NCI-H146 (cell line): ENCODE results near the gene VPS9D1.

Experiments
- DNase-seq: peaks from one replicate; lab custom pipeline; 2025; lab: John Stamatoyannopoulos, UW

The VPS9D1 gene

DNA sequence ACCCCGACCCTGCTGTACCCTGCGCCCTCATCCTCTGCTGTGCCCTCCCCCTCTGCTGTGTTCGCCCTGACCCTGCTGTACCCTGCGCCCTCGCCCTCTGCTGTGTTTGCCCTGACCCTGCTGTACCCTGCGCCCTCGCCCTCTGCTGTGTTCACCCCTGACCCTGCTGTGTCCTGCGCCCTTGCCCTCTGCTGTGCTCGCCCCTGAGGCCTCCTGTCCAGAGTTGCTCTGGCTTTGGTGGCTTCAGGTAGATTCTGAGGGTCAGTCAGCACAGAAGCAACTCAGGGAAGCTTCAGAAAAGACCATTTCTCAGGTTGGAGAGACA, 12.2 kb upstream of the VPS9D1 start:
- DNase-seq, result no peak

GRCh38 chr16:89732142-89732917, 11.6 kb upstream of the VPS9D1 start:
- no peak for DNase-seq

GRCh38 chr16:89730610-89731234, 10.0 kb upstream of the VPS9D1 start:
- no peak for DNase-seq

- DNase-seq, result no peak
Measured at GRCh38 chr16:89729863-89730593, 9.3 kb upstream of the VPS9D1 start.

GRCh38 chr16:89729293-89729692, 8.6 kb upstream of the VPS9D1 start:
- DNase-seq, result no peak

DNA sequence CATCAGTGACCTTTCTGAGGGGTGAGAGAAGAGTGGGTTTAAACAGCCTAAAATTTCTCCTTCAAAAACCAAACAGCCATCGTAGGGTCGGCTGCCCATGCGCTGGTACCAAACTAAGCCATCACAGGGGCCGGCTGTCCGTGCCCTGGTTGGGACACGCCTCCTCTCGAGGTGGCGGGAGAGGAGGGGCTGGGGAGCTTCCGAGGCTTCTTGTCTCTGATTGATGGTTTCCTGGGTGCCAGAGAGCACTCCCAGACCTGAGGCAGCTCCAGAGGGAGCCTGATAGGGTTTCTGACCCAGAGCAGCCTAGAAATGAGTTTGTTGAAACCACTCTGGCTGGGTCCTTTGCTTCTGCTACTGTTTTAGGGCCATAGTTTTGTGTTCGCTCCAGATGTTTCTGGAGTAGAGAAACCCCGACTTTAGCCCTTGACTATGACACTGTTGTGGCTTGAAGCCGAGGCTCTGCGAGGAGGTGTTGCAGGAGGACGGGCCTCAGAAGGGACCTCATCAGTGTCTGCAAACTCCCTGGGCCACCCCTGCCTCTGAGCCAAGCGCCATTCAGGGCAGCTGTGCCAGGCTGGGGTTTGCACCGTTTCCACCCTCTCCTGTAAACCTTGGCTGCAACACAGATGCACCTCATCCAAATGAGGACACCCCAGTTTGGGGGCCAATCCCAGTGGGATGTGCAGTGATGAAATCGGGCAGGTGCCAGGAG, 6.9 kb upstream of the VPS9D1 start:
- no peak for DNase-seq

DNA sequence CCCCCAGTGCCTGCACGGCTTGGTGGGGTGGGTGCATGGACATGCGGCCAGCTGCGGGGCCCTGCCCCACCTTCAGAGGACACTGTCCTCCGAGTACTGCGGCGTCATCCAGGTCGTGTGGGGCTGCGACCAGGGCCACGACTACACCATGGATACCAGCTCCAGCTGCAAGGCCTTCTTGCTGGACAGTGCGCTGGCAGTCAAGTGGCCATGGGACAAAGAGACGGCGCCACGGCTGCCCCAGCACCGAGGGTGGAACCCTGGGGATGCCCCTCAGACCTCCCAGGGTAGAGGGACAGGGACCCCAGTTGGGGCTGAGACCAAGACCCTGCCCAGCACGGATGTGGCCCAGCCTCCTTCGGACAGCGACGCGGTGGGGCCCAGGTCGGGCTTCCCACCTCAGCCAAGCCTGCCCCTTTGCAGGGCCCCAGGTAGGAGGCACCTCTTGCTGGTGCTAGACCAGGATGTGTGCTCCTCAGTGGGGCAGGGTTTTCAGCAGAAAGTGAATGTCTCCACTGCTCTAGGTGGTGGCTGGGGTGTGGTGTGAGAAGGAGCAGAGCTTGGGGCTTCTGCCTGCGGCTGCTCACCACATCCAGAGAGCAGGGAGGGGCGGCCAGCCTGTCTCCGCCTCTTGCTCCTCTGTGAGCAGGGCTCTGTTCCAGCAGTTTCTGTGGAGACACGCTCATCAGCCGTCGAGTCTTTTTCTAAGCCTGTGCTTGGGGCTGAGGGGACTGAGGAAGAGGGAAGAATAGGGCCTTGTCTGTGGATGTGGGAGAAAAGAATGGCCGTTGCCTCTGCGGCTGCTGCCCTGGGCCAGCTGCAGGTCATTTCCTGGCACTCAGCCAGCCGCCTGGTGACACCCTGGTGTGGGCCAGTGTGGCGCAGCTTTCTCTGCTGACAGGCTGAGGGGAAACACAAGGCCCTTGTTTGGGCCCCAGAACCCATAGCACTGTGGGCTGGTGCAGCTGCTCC, 2.9 kb upstream of the VPS9D1 start:
- peak; percentile 65 for DNase-seq

- no peak for DNase-seq
Measured at GRCh38 chr16:89722392-89723278, 1.9 kb upstream of the VPS9D1 start.

GRCh38 chr16:89721546-89722391, 1.1 kb upstream of the VPS9D1 start:
- peak; percentile 27 for DNase-seq

GRCh38 chr16:89720551-89720812, 216 bp downstream of the VPS9D1 start:
- no peak for DNase-seq

GRCh38 chr16:89717688-89718505, 2.8 kb downstream of the VPS9D1 start:
- DNase-seq, result no peak

DNA sequence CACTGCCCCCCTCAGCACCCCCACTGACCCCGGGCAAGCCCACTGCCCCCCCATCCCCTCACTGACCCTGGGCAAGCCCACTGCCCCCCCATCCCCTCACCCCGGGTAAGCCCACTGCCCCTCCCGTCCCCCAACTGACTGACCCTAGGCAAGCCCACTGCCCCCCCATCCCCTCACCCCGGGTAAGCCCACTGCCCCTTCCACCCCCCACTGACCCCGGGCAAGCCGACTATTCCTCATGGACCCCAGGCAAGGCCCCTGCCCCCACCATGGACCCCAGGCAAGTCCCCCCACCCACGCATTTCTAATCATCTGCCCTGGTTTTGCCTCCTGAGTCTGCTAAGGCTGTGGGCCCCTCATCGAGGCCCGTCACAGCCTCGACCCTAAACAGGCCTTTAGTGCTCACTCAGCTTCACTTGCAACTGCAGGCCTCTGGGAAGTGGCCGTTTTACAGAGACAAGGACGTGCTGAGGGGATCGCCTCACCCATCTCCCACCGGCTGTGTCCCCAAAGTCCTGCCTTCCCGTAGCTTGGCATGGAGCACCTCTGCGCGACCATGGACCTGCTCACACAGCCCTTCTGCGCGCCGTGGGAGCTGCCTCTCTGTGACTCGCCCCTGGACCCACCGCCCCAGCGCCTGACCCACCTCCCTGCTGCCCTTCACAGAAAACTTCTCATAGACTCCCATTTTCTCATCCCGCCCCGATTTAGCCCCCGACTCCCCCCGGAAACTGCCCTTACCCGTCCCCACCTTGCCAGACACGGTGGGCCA, 3.6 kb downstream of the VPS9D1 start:
- no peak for DNase-seq

DNA sequence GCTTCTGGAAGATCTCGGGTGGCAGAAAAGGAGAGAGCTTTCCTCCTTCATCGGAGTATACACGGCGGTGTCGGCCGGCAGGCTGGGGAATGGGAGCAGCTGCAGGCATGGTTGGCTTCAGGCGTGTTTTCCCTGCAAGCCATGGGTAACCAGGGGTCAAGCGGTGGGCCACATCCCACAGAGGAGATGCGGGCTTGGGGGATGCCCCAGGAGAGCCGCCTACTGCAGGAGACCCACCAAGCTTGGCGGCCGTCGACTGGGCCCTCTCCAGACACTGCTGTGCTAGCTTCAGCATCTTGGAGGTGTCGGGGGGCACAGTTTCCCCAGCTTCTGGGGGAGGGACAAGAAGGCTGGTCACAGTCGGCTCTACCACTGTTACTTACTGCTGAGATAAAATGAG, 4.2 kb downstream of the VPS9D1 start:
- no peak for DNase-seq

DNA sequence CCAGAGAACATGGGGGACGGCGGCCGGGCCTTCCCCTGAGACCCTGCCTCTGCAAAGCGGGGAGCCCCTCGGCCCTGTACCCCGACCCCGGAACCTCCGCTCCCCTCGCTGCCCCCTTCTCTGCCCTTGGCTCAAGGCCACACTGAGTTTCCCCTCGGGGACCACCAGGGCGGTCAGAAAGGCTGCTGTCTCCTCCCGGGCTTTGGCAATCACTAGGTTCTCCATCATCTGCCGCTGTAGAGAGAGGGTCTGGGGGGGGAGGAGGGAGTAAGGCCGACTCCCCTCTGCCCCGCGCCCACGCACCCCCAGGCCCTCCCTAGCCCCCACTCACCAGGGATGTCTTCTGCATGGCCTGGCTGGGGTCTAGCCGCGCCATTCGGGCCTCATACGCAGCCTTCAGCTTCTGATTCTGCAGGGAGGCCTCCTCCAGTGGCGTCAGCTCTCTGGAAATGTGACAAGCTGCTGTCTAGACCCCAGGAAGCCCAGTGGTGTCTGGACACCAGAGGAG, 8.4 kb downstream of the VPS9D1 start:
- DNase-seq, result no peak

DNA sequence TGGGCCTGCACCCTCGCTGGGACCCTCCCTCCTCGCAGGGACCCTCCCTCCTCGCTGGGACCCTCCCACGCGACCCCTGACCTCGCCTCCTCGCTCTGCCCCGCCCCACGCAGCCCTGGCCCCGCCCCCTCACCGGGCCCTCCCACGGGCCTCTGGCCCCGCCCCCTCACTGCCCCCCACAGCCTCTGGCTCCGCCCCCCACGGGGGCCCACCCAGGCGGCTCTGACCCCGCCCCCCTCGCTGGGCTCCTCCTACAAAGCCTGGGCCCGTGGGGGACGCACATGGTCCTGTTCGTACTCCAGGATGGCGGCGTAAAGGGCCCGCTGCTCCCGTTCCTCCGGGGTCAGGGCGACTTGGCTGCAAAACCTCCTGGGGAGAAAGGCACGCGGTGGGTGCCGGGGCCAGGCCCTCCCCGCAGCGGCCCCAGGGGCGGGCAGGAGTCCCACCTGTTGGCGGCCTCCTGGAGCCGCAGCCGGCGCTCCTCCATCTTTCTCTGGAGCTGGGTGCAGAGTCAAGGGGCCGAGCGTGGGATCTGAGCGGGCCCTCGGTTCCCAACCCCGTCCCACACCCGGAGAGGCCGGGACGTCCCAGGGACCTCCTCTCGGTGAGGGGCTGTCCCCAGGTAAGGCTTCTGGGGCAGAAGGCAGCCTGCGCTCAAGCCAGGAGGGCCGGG, 9.0 kb downstream of the VPS9D1 start:
- peak; percentile 59 for DNase-seq

DNA sequence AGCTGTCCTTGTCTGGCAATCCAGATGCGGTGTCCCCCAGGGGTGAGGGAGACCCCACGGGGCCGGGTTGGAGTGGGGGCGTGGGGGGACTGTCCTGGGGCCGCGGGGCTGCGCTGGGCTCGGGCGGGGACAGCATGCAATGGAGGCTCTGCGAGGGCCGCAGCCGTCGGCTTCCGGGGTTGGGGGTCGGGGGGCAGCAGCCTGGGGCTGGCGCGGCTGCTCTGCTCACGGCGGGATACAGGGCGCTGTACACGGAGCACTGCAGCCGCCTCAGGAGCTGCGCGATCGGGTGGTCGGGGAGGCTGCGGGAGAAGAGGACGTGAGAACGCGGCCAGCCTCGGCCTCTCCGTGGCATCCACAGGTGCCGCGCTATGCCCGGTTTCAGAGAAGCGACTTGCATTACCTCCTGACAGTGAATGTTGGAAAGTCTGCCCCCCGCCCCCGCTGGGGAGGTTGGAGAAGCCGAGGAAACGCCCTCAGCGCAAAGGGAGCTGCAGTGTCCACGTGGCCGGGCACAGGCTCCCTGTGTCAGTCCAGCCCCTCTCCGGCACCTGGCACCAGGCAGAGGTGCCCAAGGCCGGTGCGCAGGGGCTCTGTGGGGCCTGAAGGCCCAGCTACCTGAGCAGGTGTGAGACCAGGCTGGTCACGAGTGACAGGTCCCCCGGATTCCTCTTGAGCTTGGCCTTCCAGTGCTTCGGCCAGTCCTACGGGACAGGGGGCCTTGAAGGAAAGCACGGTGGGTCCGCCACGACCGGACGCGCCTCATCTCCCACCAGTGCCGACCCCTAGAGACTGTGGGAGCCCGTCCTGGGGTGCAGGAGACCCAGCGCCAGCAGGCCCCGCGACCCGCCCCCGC, 9.8 kb downstream of the VPS9D1 start:
- DNase-seq, result no peak
